ENCODE data around the gene GMCL1. TPM values are rescaled to one million over a fixed set of nuclear protein-coding genes. Genes with fewer than 3 reads are reported as not detected.

Gene GMCL1
- total and polyA plus RNA-seq, 2 of the 13 experiments (the other 11 are each of a cell fraction or from before 2014, with no cell fraction given), result 18.7 to 24.0 TPM

- no peak for TF ChIP-seq DZIP1 (CRISPR knock-in tag; IDR thresholded peaks at IDR 0.05)
- no peak for TF ChIP-seq NFIB (CRISPR knock-in tag; IDR thresholded peaks at IDR 0.05; ENCODE audit: borderline replicate concordance)
- no peak for TF ChIP-seq KAT7 (CRISPR knock-in tag; IDR thresholded peaks at IDR 0.05; ENCODE audit: borderline replicate concordance)
- TF ChIP-seq HDAC6 (IDR thresholded peaks at IDR 0.05; ENCODE audit: low read depth, low read length), result no peak
- TF ChIP-seq NFE2 (CRISPR knock-in tag; IDR thresholded peaks at IDR 0.05), result no peak
- no peak for TF ChIP-seq ZNF17 (CRISPR knock-in tag; IDR thresholded peaks at IDR 0.05)
- no peak for TF ChIP-seq EEA1 (CRISPR knock-in tag; IDR thresholded peaks at IDR 0.05; ENCODE audit: borderline replicate concordance)
- TF ChIP-seq MATR3 (CRISPR knock-in tag; IDR thresholded peaks at IDR 0.05), result no peak
- no peak for TF ChIP-seq NFATC3 (CRISPR knock-in tag; IDR thresholded peaks at IDR 0.05)
- no peak for TF ChIP-seq ZNF563 (CRISPR knock-in tag; IDR thresholded peaks at IDR 0.05)
- no peak for TF ChIP-seq ZIK1 (CRISPR knock-in tag; IDR thresholded peaks at IDR 0.05; ENCODE audit: borderline replicate concordance, low read depth)
- no peak for TF ChIP-seq ZNF788 (CRISPR knock-in tag; IDR thresholded peaks at IDR 0.05; ENCODE audit: borderline replicate concordance)
- no peak for TF ChIP-seq ZNF431 (CRISPR knock-in tag; IDR thresholded peaks at IDR 0.05; ENCODE audit: borderline replicate concordance, low read depth)
- TF ChIP-seq ZNF292 (CRISPR knock-in tag; IDR thresholded peaks at IDR 0.05; ENCODE audit: borderline replicate concordance, low read depth), result 0 out of 2 replicates have a peak, but pooled peaks have one; percentile 31
- 0 out of 2 replicates have a peak, but pooled peaks have one; percentile 57 for TF ChIP-seq ZBTB21 (CRISPR knock-in tag; IDR thresholded peaks at IDR 0.05)
- TF ChIP-seq FIP1L1 (IDR thresholded peaks at IDR 0.05; ENCODE audit: borderline replicate concordance, insufficient read depth, low read depth, low read length), result no peak
- TF ChIP-seq ZNF235 (CRISPR knock-in tag; IDR thresholded peaks at IDR 0.05; ENCODE audit: borderline replicate concordance), result no peak
- peak; percentile 98 for TF ChIP-seq GATAD2A (CRISPR knock-in tag; IDR thresholded peaks at IDR 0.05)
- no peak for TF ChIP-seq ZSCAN21 (CRISPR knock-in tag; IDR thresholded peaks at IDR 0.05; ENCODE audit: borderline replicate concordance)
- no peak for TF ChIP-seq LBX2 (CRISPR knock-in tag; IDR thresholded peaks at IDR 0.05; ENCODE audit: borderline replicate concordance)
- no peak for TF ChIP-seq SKI (IDR thresholded peaks at IDR 0.05; ENCODE audit: partially characterized antibody)
- TF ChIP-seq THAP11 (CRISPR knock-in tag; IDR thresholded peaks at IDR 0.05), result peak; percentile 80
- no peak for TF ChIP-seq KDM5B (CRISPR knock-in tag; IDR thresholded peaks at IDR 0.05; ENCODE audit: borderline replicate concordance)
- TF ChIP-seq BCL3 (CRISPR knock-in tag; IDR thresholded peaks at IDR 0.05), result no peak
- no peak for TF ChIP-seq ZFP36L2 (CRISPR knock-in tag; IDR thresholded peaks at IDR 0.05)
- TF ChIP-seq ZNF747 (CRISPR knock-in tag; IDR thresholded peaks at IDR 0.05; ENCODE audit: borderline replicate concordance), result no peak
- TF ChIP-seq DR1 (CRISPR knock-in tag; IDR thresholded peaks at IDR 0.05), result no peak
- TF ChIP-seq RBM39 (IDR thresholded peaks at IDR 0.05; ENCODE audit: low read depth, low read length, poor library complexity, severe bottlenecking), result no peak
Observed at GRCh38 chr2:69926849-69927515, 97.5 kb downstream of the GMCL1 start (continued).
